IPS-15b (cell line): ENCODE results near the gene HSBP1L1.

Source experiments
- H3K27me3 ChIP-seq: one replicate; pipeline ENCODE4 v1.6.1; 2013; ENCODE audit warnings: low read length; ENCODE audit not compliant: control insufficient read depth, insufficient read depth
- H3K36me3 ChIP-seq: one replicate; pipeline ENCODE4 v1.6.1; 2013; ENCODE audit warnings: low read length; ENCODE audit not compliant: control insufficient read depth, insufficient read depth
- H3K4me1 ChIP-seq: one replicate; pipeline ENCODE4 v1.6.1; 2013; ENCODE audit warnings: mild to moderate bottlenecking, low read length; ENCODE audit not compliant: control insufficient read depth, insufficient read depth
- H3K4me3 ChIP-seq: one replicate; pipeline ENCODE4 v1.5.1; 2013; ENCODE audit warnings: low read depth, low read length
- H3K9ac ChIP-seq: one replicate; pipeline ENCODE4 v1.6.1; 2013; ENCODE audit warnings: low read depth, mild to moderate bottlenecking, low read length
- H3K9me3 ChIP-seq: one replicate; pipeline ENCODE4 v1.6.1; 2013; ENCODE audit warnings: mild to moderate bottlenecking, low read length; ENCODE audit not compliant: control insufficient read depth, insufficient read depth

The HSBP1L1 gene

GRCh38 chr18:79973517-79973916 lies 9.1 kb downstream of the HSBP1L1 start:
- H3K27me3 ChIP-seq: no peaks in the 10 kb centered on the region
- peaks cover 19% of the 10 kb centered on the region for H3K36me3 ChIP-seq
- H3K9me3 ChIP-seq: no peaks in the 10 kb centered on the region
- H3K4me3 ChIP-seq: no peak overlapping the region
- no peaks in the 10 kb centered on the region for H3K4me1 ChIP-seq
- no peak overlapping the region for H3K9ac ChIP-seq

GRCh38 chr18:79974025-79974654 lies 9.7 kb downstream of the HSBP1L1 start:
- H3K4me3 ChIP-seq: no peak overlapping the region
- H3K4me1 ChIP-seq: no peaks in the 10 kb centered on the region
- no peaks in the 10 kb centered on the region for H3K27me3 ChIP-seq
- H3K9ac ChIP-seq: no peak overlapping the region
- peaks cover 19% of the 10 kb centered on the region for H3K36me3 ChIP-seq
- H3K9me3 ChIP-seq: no peaks in the 10 kb centered on the region

GRCh38 chr18:79975043-79975442 lies 10.6 kb downstream of the HSBP1L1 start:
- H3K4me3 ChIP-seq: no peak overlapping the region
- H3K4me1 ChIP-seq: no peaks in the 10 kb centered on the region
- H3K36me3 ChIP-seq: peaks cover 19% of the 10 kb centered on the region
- H3K9me3 ChIP-seq: no peaks in the 10 kb centered on the region
- no peaks in the 10 kb centered on the region for H3K27me3 ChIP-seq
- H3K9ac ChIP-seq: no peak overlapping the region

GRCh38 chr18:79975985-79976680 lies 11.7 kb downstream of the HSBP1L1 start:
- peaks cover 18% of the 10 kb centered on the region for H3K36me3 ChIP-seq
- no peak overlapping the region for H3K4me3 ChIP-seq
- H3K4me1 ChIP-seq: peaks cover 5% of the 10 kb centered on the region
- no peaks in the 10 kb centered on the region for H3K9me3 ChIP-seq
- H3K9ac ChIP-seq: no peak overlapping the region
- no peaks in the 10 kb centered on the region for H3K27me3 ChIP-seq

- Histone ChIP-seq H3K36me3 (peaks cover 5% of the 10 kb centered on the region), H3K9me3 (no peaks in the 10 kb centered on the region), H3K27me3 (no peaks in the 10 kb centered on the region), H3K4me3 (no peak overlapping the region), H3K9ac (no peak overlapping the region), H3K4me1 (peaks cover 5% of the 10 kb centered on the region)
These were observed 15.4 kb downstream of the HSBP1L1 start for GRCh38 chr18:79979843-79980242.

- no peaks in the 10 kb centered on the region for H3K9me3 ChIP-seq
- H3K9ac ChIP-seq: no peak overlapping the region
- peaks cover 5% of the 10 kb centered on the region for H3K36me3 ChIP-seq
- H3K4me1 ChIP-seq: peaks cover 5% of the 10 kb centered on the region
- no peaks in the 10 kb centered on the region for H3K27me3 ChIP-seq
- H3K4me3 ChIP-seq: no peak overlapping the region
These were observed 16.1 kb downstream of the HSBP1L1 start for GRCh38 chr18:79980585-79980984.

GRCh38 chr18:79982736-79983135 lies 18.3 kb downstream of the HSBP1L1 start:
- H3K36me3 ChIP-seq: peaks cover 5% of the 10 kb centered on the region
- H3K4me1 ChIP-seq: peaks cover 5% of the 10 kb centered on the region
- no peak overlapping the region for H3K9ac ChIP-seq
- H3K27me3 ChIP-seq: no peaks in the 10 kb centered on the region
- no peaks in the 10 kb centered on the region for H3K9me3 ChIP-seq
- H3K4me3 ChIP-seq: no peak overlapping the region

GRCh38 chr18:79983253-79983652 lies 18.8 kb downstream of the HSBP1L1 start:
- Histone ChIP-seq H3K4me3 (no peak overlapping the region), H3K9ac (no peak overlapping the region), H3K27me3 (no peaks in the 10 kb centered on the region), H3K4me1 (peaks cover 5% of the 10 kb centered on the region), H3K9me3 (no peaks in the 10 kb centered on the region), H3K36me3 (peaks cover 5% of the 10 kb centered on the region)

- Histone ChIP-seq H3K9ac (no peak overlapping the region), H3K27me3 (no peaks in the 10 kb centered on the region), H3K4me1 (peaks cover 5% of the 10 kb centered on the region), H3K9me3 (no peaks in the 10 kb centered on the region), H3K4me3 (no peak overlapping the region), H3K36me3 (peaks cover 5% of the 10 kb centered on the region)
These were observed 19.4 kb downstream of the HSBP1L1 start for GRCh38 chr18:79983793-79984192.

- H3K4me3 ChIP-seq: no peak overlapping the region
- no peaks in the 10 kb centered on the region for H3K27me3 ChIP-seq
- H3K9me3 ChIP-seq: no peaks in the 10 kb centered on the region
- H3K4me1 ChIP-seq: peaks cover 5% of the 10 kb centered on the region
- H3K36me3 ChIP-seq: peaks cover 5% of the 10 kb centered on the region
- no peak overlapping the region for H3K9ac ChIP-seq
These were observed 20.7 kb downstream of the HSBP1L1 start for GRCh38 chr18:79985172-79985571.

- Histone ChIP-seq H3K27me3 (no peaks in the 10 kb centered on the region), H3K9me3 (no peaks in the 10 kb centered on the region), H3K9ac (no peak overlapping the region), H3K4me3 (peak overlapping the region; percentile 90), H3K36me3 (peaks cover 5% of the 10 kb centered on the region), H3K4me1 (no peaks in the 10 kb centered on the region)
These were observed 22.3 kb downstream of the HSBP1L1 start for GRCh38 chr18:79986726-79987125.

GRCh38 chr18:79987566-79987965 lies 23.1 kb downstream of the HSBP1L1 start:
- H3K36me3 ChIP-seq: peaks cover 1% of the 10 kb centered on the region
- no peaks in the 10 kb centered on the region for H3K9me3 ChIP-seq
- peaks cover 4% of the 10 kb centered on the region for H3K4me1 ChIP-seq
- H3K27me3 ChIP-seq: no peaks in the 10 kb centered on the region
- peak overlapping the region; percentile 86 for H3K9ac ChIP-seq
- H3K4me3 ChIP-seq: peak overlapping the region; percentile 90
